Fibroblast of peridontal ligament (primary cell): Measurements from ENCODE around the gene ARHGEF19.
"Not testable (repeated sequence)": the region's sequence is repeated elsewhere in the genome, so short reads cannot be mapped to it uniquely, and the experiment has no call there.

ENCODE experiments used
- DNase-seq: peaks from one replicate; pipeline ENCODE4 v3.0.0-alpha.2; 2010; ENCODE audit errors: extremely low read depth

Gene ARHGEF19

GRCh38 chr1:16244650-16245285 is 32.3 kb upstream of the ARHGEF19 start:
- DNase-seq, result no peak

- DNase-seq, result peak; percentile 86
These were observed 31.6 kb upstream of the ARHGEF19 start for GRCh38 chr1:16243936-16244649.

- DNase-seq, result no peak
These were observed 30.8 kb upstream of the ARHGEF19 start for GRCh38 chr1:16243215-16243610.

DNA sequence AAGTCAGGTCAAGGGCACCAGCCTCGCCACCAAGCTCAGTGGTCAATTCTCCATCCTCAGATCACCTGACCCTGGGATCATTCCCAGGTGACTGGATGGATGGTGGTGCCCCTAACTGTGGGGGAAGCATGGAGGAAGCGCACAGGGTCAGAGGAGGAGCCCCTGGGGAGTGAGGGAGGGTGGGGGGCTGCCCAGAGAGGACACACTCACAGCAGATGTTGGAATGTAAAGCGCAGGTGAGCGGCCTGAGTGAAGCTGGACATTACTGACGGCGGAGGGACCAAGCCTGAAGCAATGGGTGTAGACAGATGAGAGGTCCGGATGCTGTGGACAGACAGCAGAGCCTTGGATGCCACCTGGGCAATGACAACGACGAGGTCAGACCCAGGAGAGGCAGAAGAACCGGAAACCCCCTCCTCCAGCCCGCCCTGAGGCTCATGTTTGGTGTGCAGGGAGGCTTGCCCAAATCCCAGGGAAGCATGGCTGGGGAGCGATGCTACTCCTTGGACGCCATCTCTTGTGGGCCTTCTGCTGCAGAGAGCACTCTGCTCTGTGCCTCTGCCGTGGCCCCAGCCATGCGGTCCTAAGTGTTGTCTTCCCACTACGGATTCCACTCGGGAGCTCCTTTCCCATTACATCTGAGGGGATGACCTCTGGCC is 30.2 kb upstream of the ARHGEF19 start:
- DNase-seq, result no peak

DNA sequence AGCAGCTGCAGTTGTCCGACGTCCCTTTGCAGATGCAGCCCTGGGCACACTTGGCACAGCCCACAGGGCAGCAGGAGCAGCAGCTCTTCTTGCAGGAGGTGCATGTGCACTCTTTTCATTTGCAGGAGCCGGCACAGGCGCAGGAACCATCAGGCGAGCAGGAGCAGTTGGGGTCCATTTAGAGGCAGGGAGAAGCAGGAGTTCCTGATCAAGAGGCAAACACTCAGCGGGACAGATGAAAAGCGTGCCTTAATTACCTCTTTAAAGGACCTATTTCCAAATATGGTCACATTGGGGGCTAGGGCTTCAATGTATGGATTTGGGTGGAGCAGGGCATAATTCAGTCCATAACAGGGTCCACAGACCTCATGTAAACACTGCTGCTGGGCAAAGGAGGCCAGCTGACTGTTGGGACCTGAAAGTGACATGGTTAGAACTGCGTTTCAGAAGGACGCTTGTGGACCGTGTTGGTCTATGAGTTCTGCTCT is 28.8 kb upstream of the ARHGEF19 start:
- DNase-seq, result no peak

- DNase-seq, result no peak
These were observed 27.6 kb upstream of the ARHGEF19 start for GRCh38 chr1:16239972-16240491.

DNA sequence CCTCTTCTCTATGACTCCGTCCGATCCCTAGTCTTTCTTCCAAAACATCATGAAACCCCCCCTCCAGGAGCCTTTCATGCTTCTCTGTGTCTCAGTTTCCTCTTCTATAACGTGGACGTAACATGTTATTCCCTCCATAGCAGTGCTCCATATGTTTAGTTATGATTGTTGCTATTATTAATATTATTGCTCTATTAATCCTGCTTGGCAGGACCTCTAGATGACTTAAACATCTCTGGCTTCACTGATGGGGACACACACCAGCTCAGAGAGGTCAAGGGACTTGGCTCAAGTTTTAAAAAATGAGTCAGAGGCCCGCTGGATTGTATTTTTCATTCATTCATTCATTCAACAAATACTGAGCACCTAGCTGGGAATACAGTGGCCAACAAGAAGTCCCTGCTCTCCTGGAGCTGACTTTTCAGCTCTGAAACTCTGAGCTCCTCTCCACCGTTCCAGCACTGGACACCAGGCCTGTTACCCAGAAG is 24.9 kb upstream of the ARHGEF19 start:
- no peak for DNase-seq

DNA sequence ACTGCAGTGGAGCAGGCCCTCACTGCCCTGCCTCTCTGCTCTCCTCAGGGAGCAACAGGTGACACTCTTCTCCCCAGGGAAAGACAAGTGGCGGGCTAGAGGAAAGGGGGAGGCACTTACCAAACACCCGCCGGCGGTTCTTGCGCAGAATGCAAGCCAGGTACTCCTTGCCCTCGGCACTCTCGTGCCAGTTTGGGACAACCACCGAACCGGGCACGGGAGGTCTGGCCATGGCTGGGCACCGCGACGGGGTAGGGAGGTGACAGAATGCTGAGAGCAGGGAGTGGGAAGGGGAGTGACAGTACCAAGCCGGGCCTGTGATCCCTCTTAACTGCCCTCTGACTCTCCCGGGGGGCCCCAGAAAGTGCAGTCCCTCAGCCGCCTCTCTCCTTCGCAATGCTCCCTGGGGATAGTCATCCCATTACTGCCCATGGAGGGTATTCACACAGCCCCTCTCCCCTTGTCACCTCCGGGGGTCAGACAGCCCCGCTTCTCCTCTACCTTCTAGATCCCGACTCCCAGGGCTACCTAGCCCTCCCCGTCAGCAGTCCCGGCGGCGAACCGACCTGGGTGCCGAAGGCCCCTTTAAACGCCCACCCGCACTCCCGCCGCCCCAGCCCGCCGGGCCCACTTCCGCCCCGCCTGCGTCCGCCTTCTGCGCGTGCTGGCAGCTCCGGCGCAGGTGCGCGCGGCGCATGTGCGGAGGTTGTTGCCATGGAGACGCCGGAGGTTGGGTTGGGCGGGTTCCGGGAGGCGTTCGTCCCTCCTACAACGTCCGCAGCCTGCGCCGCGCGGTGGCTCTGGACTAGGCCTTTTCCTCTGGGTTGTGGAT is 24.3 kb upstream of the ARHGEF19 start, which contains the start of gene CPLANE2:
TSS of gene CPLANE2 (minus strand) at position 673 of the 832 bp plus-strand sequence. CDS start at position 232, 441 bp downstream.
- peak; percentile 86 for DNase-seq

GRCh38 chr1:16235944-16236510 is 23.6 kb upstream of the ARHGEF19 start:
- no peak for DNase-seq

GRCh38 chr1:16235347-16235746 is 22.9 kb upstream of the ARHGEF19 start:
- DNase-seq, result no peak

- no peak for DNase-seq
These were observed 21.0 kb upstream of the ARHGEF19 start for GRCh38 chr1:16233431-16233830.

DNA sequence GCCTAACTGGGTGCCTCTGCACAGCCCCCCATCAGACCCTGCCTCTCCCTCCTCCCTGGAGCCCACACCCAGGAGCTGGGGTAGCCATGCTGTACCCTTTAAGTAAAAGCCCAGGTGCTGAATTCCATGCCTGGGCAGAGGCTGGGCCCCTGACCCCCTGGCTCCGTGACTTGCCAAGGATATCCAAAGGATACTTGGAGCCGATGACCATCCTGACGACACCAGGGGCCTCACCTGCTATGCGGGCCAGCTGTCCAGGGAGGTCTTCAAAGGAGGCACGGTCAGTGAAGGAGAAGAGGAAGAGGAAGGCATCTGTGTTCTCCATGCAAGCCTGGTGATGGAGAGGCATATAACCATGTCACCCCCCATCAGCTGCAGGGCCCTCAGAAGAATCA is 19.9 kb upstream of the ARHGEF19 start:
- DNase-seq, result no peak

GRCh38 chr1:16231331-16232315 is 19.2 kb upstream of the ARHGEF19 start:
- no peak for DNase-seq

DNA sequence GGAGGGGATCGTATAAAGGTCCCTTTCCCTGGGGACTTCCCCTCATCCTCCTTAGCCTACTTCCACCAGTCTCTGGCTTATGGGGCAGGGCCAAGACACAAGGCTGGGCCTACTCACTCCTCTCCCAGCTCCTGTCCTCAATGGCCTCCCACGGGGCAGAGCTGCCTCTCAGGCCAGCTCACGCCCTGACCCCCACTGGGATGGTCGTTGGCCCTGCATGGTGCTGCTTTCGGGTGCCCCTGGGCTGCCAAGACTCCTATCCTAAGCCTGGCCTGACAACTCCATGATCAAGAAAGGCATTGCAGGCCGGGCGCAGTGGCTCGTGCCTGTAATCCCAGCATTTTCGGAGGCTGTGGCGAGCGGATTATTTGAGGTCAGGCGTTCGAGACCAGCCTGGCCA is 18.3 kb upstream of the ARHGEF19 start:
- DNase-seq, result no peak

DNA sequence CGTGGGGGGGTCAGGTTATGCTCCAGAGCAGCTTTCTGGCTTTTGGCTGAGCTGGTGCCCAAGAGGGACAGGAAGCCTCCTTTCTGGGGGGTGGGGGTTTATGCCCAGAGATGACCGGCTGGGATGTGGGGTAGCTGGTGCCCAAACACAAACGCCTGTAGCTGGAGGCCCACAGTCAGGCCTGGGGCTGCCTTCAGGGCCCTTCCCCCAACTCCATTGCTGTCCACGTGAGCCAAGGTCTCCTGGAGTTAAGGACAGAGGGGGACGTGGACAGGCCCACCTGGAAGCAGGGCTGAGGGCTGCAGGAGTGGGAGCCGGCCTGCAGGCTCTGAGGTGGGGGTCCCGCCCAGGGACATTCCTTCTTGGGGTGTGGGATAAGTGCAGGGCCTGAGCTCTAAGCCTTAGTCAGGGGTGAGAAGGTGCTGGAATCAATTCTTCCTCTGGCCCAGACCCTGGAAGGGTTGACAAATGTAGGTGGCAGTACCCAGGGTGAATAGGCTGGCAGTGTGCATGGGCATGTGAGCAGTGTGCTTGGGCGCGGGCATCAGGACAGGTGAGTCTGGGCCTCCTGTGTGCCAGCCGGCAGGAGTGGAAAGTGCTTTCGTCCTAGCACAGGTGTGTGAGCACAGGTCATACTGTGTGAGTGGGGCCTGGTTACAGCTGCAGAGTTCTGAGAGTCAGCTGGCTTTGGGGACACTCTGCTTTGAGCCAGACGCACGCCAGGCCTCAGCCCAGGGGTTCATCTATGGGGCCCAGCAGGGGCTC is 17.7 kb upstream of the ARHGEF19 start:
- DNase-seq, result no peak

DNA sequence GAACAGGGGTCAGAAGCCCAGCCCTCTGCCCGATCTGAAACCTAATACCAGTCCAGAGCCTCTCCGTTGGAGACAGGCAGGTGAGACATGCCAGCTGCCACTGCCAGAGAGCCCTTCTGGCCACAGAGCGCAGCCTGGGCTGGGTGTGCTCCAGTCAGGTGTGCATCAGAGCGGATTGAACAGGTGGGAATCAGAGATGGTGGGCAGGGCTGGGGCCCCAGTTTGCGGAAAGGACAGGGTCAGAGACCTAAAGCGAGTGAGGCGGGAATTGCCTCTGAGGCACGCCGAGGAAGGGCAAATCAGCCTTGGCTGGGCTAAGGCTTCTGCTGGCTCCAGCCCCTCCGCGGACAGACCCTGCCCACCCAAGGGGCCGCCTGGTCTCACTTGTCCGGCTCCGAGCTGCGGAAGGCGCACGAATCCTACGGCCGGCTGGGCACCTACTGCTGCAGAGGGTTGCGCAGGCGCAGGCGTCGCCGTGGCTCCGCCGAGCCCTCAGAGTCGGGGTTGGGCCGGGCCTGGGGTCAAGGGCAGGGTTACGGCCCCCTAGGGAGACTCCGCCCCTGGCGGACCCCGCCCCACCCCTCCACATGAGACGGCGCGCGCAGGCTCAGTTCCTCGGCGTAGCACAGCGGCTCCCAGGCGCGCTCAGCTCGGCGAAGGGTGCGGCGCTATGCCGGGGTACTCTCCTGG is 14.2 kb upstream of the ARHGEF19 start:
- no peak for DNase-seq

DNA sequence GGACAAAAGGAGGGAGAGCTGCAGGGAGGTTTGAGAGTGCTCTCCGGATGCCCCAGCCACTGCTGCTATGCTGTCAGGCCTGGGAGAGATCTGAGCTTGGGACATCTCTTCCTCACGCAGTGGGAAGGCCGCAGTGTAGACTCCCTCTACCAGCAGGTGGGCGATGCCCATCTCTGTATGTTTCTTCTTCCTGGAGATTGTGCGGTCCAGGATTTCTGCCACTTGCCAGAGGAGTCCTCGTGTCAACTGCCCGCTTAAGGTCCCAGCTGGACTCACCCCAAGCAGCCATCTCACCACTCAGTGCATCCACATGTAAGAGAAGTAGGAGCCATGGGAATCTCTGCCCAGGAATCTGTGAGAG is 13.7 kb upstream of the ARHGEF19 start:
- DNase-seq, result no peak

GRCh38 chr1:16224472-16224871 is 12.0 kb upstream of the ARHGEF19 start:
- no peak for DNase-seq

DNA sequence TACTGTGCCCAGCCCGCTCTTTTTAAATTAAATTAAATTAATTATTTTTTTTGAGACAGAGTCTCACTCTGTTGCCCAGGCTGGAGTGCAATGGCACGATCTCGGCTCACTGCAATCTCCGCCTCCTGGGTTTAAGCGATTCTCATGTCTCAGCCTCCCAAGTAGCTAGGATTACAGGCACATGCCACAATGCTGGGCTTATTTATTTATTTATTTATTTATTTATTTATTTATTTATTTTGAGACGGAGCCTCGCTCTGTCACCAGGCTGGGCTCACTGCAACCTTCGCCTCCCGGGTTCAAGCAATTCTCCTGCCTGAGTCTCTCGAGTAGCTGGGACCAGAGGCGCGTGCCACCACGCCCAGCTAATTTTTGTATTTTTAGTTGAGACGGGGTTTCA is 10.3 kb upstream of the ARHGEF19 start:
- not testable (repeated sequence) for DNase-seq
